Activated CD4-positive, alpha-beta memory T cell treated with anti-CD3 and anti-CD28 coated beads, Interleukin-2, amount 10 ng/mL, durations not matched to agents 7 days and 5 days (primary cell): ENCODE results near the gene AKNA. TPM values are rescaled to one million over a fixed set of nuclear protein-coding genes. Genes with fewer than 3 reads are reported as not detected.
A peak's percentile ranks its signal among the peaks of the same experiment; 100 is the strongest.

Source experiments
- CTCF ChIA-PET: fragments of 350-600 bp; sonication (Branson Sonifier 250); formaldehyde crosslinking; loops from one replicate; lab custom pipeline; 2021; ENCODE audit warnings: antibody characterized with exemption, inconsistent platforms; lab: Charles Lee
- POLR2A ChIA-PET: fragments of 350-600 bp; sonication (Branson Sonifier 250); formaldehyde crosslinking; loops from one replicate; lab custom pipeline; 2021; ENCODE audit warnings: antibody characterized with exemption; lab: Charles Lee
- DNase-seq: peaks from one replicate; pipeline ENCODE4 v3.0.0-alpha.2; 2020
- H3K27ac Mint-ChIP-seq: one replicate; pipeline ENCODE4 v1.8.0; 2021; ENCODE audit warnings: mild to moderate bottlenecking, mixed read lengths
- H3K27me3 Mint-ChIP-seq: one replicate; pipeline ENCODE4 v1.8.0; 2021; ENCODE audit warnings: mixed read lengths
- H3K36me3 Mint-ChIP-seq: one replicate; pipeline ENCODE4 v1.8.0; 2021; ENCODE audit warnings: low read depth, mixed read lengths
- H3K4me1 Mint-ChIP-seq: one replicate; pipeline ENCODE4 v1.8.0; 2021; ENCODE audit warnings: mixed read lengths
- H3K4me3 Mint-ChIP-seq: one replicate; pipeline ENCODE4 v1.8.0; 2021; ENCODE audit warnings: mild to moderate bottlenecking, mixed read lengths
- H3K9me3 Mint-ChIP-seq: one replicate; pipeline ENCODE4 v1.8.0; 2021; ENCODE audit warnings: mixed read lengths
- total RNA-seq, 2 experiments: library from RNA; stranded (reverse); gene quantifications; one replicate each; pipeline ENCODE4 v1.2.3, GENCODE V29; 2021

Gene AKNA
- total RNA-seq, 2 experiments from 2014 or later: 350 to 355 TPM

GRCh38 chr9:114318416-114318815 is 69.4 kb downstream of the AKNA start:
- no peak overlapping the region for H3K27ac Mint-ChIP-seq
- peaks cover 4% of the 10 kb centered on the region for H3K27me3 Mint-ChIP-seq
- POLR2A ChIA-PET: no interaction called here
- H3K4me1 Mint-ChIP-seq: peaks cover 14% of the 10 kb centered on the region
- H3K9me3 Mint-ChIP-seq: no peaks in the 10 kb centered on the region
- H3K36me3 Mint-ChIP-seq: no peaks in the 10 kb centered on the region
- H3K4me3 Mint-ChIP-seq: no peak overlapping the region
- DNase-seq: peak; percentile 8
- CTCF ChIA-PET: no interaction called here

GRCh38 chr9:114317665-114318357 is 70.0 kb downstream of the AKNA start:
- H3K27me3 Mint-ChIP-seq: peaks cover 4% of the 10 kb centered on the region
- H3K4me3 Mint-ChIP-seq: no peak overlapping the region
- ChIA-PET CTCF (no interaction called here), POLR2A (no interaction called here)
- peaks cover 14% of the 10 kb centered on the region for H3K4me1 Mint-ChIP-seq
- no peaks in the 10 kb centered on the region for H3K9me3 Mint-ChIP-seq
- DNase-seq: peak; percentile 2
- no peaks in the 10 kb centered on the region for H3K36me3 Mint-ChIP-seq
- no peak overlapping the region for H3K27ac Mint-ChIP-seq

GRCh38 chr9:114316605-114317230 is 71.1 kb downstream of the AKNA start:
- peak; percentile 11 for DNase-seq
- no peak overlapping the region for H3K4me3 Mint-ChIP-seq
- H3K9me3 Mint-ChIP-seq: no peaks in the 10 kb centered on the region
- H3K4me1 Mint-ChIP-seq: peaks cover 12% of the 10 kb centered on the region
- H3K27me3 Mint-ChIP-seq: peaks cover 4% of the 10 kb centered on the region
- POLR2A ChIA-PET: interaction anchor here (1.0 kb wide), 1 partner anchor 21 kb away, joined by 3 read pairs; no protein-coding TSS in a partner anchor
- CTCF ChIA-PET: interaction anchor here (1.5 kb wide), 1 partner anchor 19 kb away, joined by 5 read pairs; no protein-coding TSS in a partner anchor
- no peak overlapping the region for H3K27ac Mint-ChIP-seq
- no peaks in the 10 kb centered on the region for H3K36me3 Mint-ChIP-seq

- no peak for DNase-seq
- Mint-ChIP-seq H3K36me3 (no peaks in the 10 kb centered on the region), H3K27ac (no peak overlapping the region), H3K4me1 (peaks cover 10% of the 10 kb centered on the region), H3K27me3 (peaks cover 4% of the 10 kb centered on the region), H3K4me3 (no peak overlapping the region), H3K9me3 (no peaks in the 10 kb centered on the region)
- ChIA-PET CTCF (interaction anchor here (1.5 kb wide), 1 partner anchor 18 kb away, joined by 5 read pairs; no protein-coding TSS in a partner anchor), POLR2A (no interaction called here)
Measured at GRCh38 chr9:114315723-114316363, 71.9 kb downstream of the AKNA start.

GRCh38 chr9:114314881-114315722 is 72.7 kb downstream of the AKNA start:
- no peaks in the 10 kb centered on the region for H3K9me3 Mint-ChIP-seq
- H3K27ac Mint-ChIP-seq: no peak overlapping the region
- ChIA-PET CTCF (interaction anchor here (1.5 kb wide), 1 partner anchor 17 kb away, joined by 5 read pairs; no protein-coding TSS in a partner anchor), POLR2A (no interaction called here)
- H3K4me3 Mint-ChIP-seq: no peak overlapping the region
- peaks cover 4% of the 10 kb centered on the region for H3K27me3 Mint-ChIP-seq
- peaks cover 10% of the 10 kb centered on the region for H3K4me1 Mint-ChIP-seq
- peak; percentile 6 for DNase-seq
- H3K36me3 Mint-ChIP-seq: no peaks in the 10 kb centered on the region

- H3K36me3 Mint-ChIP-seq: no peaks in the 10 kb centered on the region
- CTCF ChIA-PET: interaction anchor here (0.7 kb wide), 1 partner anchor 206 kb away, joined by 4 read pairs; no protein-coding TSS in a partner anchor
- H3K27me3 Mint-ChIP-seq: peaks cover 4% of the 10 kb centered on the region
- H3K9me3 Mint-ChIP-seq: no peaks in the 10 kb centered on the region
- POLR2A ChIA-PET: no interaction called here
- H3K27ac Mint-ChIP-seq: no peak overlapping the region
- DNase-seq: peak; percentile 7
- H3K4me3 Mint-ChIP-seq: no peak overlapping the region
- H3K4me1 Mint-ChIP-seq: peaks cover 10% of the 10 kb centered on the region
Measured at GRCh38 chr9:114314256-114314867, 73.4 kb downstream of the AKNA start.

- CTCF ChIA-PET: interaction anchor here (0.6 kb wide), 1 partner anchor 196 kb away, joined by 5 read pairs; no protein-coding TSS in a partner anchor
- POLR2A ChIA-PET: no interaction called here
- peaks cover 5% of the 10 kb centered on the region for H3K4me1 Mint-ChIP-seq
- H3K9me3 Mint-ChIP-seq: no peaks in the 10 kb centered on the region
- H3K4me3 Mint-ChIP-seq: no peak overlapping the region
- no peaks in the 10 kb centered on the region for H3K36me3 Mint-ChIP-seq
- H3K27ac Mint-ChIP-seq: no peak overlapping the region
- no peaks in the 10 kb centered on the region for H3K27me3 Mint-ChIP-seq
- no peak for DNase-seq
Measured at GRCh38 chr9:114313186-114313585, 74.6 kb downstream of the AKNA start.

- no peaks in the 10 kb centered on the region for H3K9me3 Mint-ChIP-seq
- H3K27ac Mint-ChIP-seq: no peak overlapping the region
- CTCF ChIA-PET: no interaction called here
Measured at GRCh38 chr9:114312513-114312875, 75.3 kb downstream of the AKNA start.

GRCh38 chr9:114311571-114312512 is 75.9 kb downstream of the AKNA start:
- Mint-ChIP-seq H3K27ac (no peak overlapping the region), H3K9me3 (no peaks in the 10 kb centered on the region), H3K27me3 (no peaks in the 10 kb centered on the region), H3K4me1 (no peaks in the 10 kb centered on the region), H3K36me3 (no peaks in the 10 kb centered on the region), H3K4me3 (no peak overlapping the region)
- POLR2A ChIA-PET: no interaction called here
- CTCF ChIA-PET: interaction anchor here (1.0 kb wide), 1 partner anchor 229 kb away, joined by 3 read pairs; no protein-coding TSS in a partner anchor
- peak; percentile 11 for DNase-seq

More at GRCh38 chr9:114312513-114312875, 75.3 kb downstream of the AKNA start:
- H3K4me1 Mint-ChIP-seq: no peaks in the 10 kb centered on the region
- POLR2A ChIA-PET: no interaction called here
- DNase-seq: peak; percentile 8
- H3K27me3 Mint-ChIP-seq: no peaks in the 10 kb centered on the region
- no peaks in the 10 kb centered on the region for H3K36me3 Mint-ChIP-seq
- no peak overlapping the region for H3K4me3 Mint-ChIP-seq

GRCh38 chr9:114310471-114311450 is 77.0 kb downstream of the AKNA start:
- no peaks in the 10 kb centered on the region for H3K4me1 Mint-ChIP-seq
- DNase-seq: peak; percentile 7
- POLR2A ChIA-PET: no interaction called here
- H3K27me3 Mint-ChIP-seq: no peaks in the 10 kb centered on the region
- no peaks in the 10 kb centered on the region for H3K9me3 Mint-ChIP-seq
- no peak overlapping the region for H3K27ac Mint-ChIP-seq
- CTCF ChIA-PET: interaction anchor here (0.9 kb wide), 1 partner anchor 203 kb away, joined by 3 read pairs; no protein-coding TSS in a partner anchor
- no peak overlapping the region for H3K4me3 Mint-ChIP-seq
- H3K36me3 Mint-ChIP-seq: no peaks in the 10 kb centered on the region
